B cell (primary cell): ENCODE results near the gene SPON2.

Experiments used
- EZH2 ChIP-seq: IDR thresholded peaks from 2 replicates; pipeline ENCODE4 v1.6.1; 2012; ENCODE audit warnings: borderline replicate concordance, low read depth, mild to moderate bottlenecking, moderate library complexity, low read length; ENCODE audit not compliant: insufficient read depth, poor library complexity, severe bottlenecking
- TF ChIP-seq, protein P1 (sequence below): fragments of 200-600 bp; IDR thresholded peaks from one replicate; pipeline ENCODE4 v1.8.0; 2022; ENCODE audit warnings: antibody characterized with exemption, mild to moderate bottlenecking

DNA sequence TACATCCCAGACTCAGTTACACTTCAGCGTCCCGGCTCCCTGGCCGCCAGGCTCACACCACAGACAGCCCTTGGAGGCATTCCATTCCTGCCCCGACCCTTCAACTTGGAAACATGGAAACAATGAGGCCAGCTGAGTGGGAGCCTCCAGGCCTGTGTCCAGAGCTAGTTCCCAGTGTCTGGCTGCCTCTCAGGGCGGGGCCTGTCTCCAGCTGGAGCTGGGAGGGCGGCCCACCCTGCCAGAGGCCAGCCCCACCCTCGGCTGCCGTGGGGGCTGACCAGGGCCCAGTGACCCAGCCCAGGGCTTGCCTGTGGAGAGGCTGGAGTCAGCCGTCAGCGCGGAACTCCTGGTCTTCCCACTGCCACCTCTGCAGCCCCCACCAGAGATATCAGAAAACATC, 37.4 kb upstream of the SPON2 start:
- TF ChIP-seq EZH2: no peak
- TF ChIP-seq, protein P1, sequence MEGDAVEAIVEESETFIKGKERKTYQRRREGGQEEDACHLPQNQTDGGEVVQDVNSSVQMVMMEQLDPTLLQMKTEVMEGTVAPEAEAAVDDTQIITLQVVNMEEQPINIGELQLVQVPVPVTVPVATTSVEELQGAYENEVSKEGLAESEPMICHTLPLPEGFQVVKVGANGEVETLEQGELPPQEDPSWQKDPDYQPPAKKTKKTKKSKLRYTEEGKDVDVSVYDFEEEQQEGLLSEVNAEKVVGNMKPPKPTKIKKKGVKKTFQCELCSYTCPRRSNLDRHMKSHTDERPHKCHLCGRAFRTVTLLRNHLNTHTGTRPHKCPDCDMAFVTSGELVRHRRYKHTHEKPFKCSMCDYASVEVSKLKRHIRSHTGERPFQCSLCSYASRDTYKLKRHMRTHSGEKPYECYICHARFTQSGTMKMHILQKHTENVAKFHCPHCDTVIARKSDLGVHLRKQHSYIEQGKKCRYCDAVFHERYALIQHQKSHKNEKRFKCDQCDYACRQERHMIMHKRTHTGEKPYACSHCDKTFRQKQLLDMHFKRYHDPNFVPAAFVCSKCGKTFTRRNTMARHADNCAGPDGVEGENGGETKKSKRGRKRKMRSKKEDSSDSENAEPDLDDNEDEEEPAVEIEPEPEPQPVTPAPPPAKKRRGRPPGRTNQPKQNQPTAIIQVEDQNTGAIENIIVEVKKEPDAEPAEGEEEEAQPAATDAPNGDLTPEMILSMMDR: no peak
